Erythroblast (primary cell): ENCODE results near the gene MED31.
"Not testable (repeated sequence)": the region's sequence is repeated elsewhere in the genome, so short reads cannot be mapped to it uniquely, and the experiment has no call there.

ENCODE experiments used
- GATA1 ChIP-seq: IDR thresholded peaks from 2 replicates; pipeline ENCODE4 v1.6.1; 2011; ENCODE audit warnings: low read depth, mild to moderate bottlenecking, control low read depth, low read length, moderate library complexity
- POLR2A ChIP-seq: IDR thresholded peaks from 2 replicates; pipeline ENCODE4 v1.6.1; 2011; ENCODE audit warnings: mild to moderate bottlenecking, low read length

GRCh38 chr17:6656797-6657632 lies 5.6 kb upstream of the MED31 start:
- not testable (repeated sequence) for TF ChIP-seq POLR2A, GATA1
